Measurements from ENCODE around the gene P2RY12. TPM values are rescaled to one million over a fixed set of nuclear protein-coding genes. Genes with fewer than 3 reads are reported as not detected.

Gene P2RY12
- total and polyA plus RNA-seq, 5 donors from 2014 or later, result 1.9 TPM; not detected in 4

DNA sequence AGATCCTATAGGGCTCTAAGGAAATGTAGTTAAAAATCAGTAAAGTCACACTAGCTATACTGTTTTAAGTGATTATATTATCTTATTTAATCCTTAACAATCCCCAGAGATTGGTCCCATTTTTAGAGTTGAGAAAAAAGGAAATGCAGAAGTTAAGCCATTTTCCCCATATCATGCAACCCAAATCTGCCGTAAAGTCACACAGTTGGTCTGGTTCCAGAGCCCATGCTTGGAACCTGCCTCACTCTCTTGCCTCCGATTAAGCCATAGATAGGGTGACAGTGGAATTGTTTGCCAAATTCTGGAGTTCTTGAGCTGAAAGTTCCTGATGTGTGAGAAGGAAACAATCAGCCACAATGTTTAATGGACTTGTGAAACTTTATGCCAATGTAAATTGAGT, 52.9 kb downstream of the P2RY12 start:
- peaks cover 0 to 3% (median 0%) of the 10 kb centered on the region in 7 donors for H3K9me3 Mint-ChIP-seq
- DNase-seq (no peak), ATAC-seq (ENCODE audit: low read depth in 2 of 2) (no peak)
- H3K4me3 ChIP-seq (ENCODE audit: low read depth, low read length), result no peak overlapping the region
- H3K27ac Mint-ChIP-seq, result peak overlapping the region in 1 of 3 donors; percentile 35
- H3K4me1 ChIP-seq (ENCODE audit: control insufficient read depth, insufficient read depth, low read length, poor library complexity, severe bottlenecking), result no peaks in the 10 kb centered on the region
- no peaks in the 10 kb centered on the region for H3K9me3 ChIP-seq (ENCODE audit: control insufficient read depth in 2 of 2, low read length in 2 of 2)
- peaks cover 30% of the 10 kb centered on the region for H3K27me3 Mint-ChIP-seq
- H3K36me3 Mint-ChIP-seq, result no peaks in the 10 kb centered on the region
- H3K36me3 ChIP-seq (ENCODE audit: control insufficient read depth, insufficient read depth, low read length), result no peaks in the 10 kb centered on the region
- no peak overlapping the region for H3K27ac ChIP-seq (ENCODE audit: insufficient read depth, low read length, poor library complexity, severe bottlenecking)
- peaks cover 15% of the 10 kb centered on the region for H3K27me3 ChIP-seq (ENCODE audit: control insufficient read depth, insufficient read depth, low read length)
- H3K4me1 Mint-ChIP-seq, result peaks cover 0 to 2% (median 0%) of the 10 kb centered on the region in 4 donors
- no peak overlapping the region for H3K4me3 Mint-ChIP-seq

DNA sequence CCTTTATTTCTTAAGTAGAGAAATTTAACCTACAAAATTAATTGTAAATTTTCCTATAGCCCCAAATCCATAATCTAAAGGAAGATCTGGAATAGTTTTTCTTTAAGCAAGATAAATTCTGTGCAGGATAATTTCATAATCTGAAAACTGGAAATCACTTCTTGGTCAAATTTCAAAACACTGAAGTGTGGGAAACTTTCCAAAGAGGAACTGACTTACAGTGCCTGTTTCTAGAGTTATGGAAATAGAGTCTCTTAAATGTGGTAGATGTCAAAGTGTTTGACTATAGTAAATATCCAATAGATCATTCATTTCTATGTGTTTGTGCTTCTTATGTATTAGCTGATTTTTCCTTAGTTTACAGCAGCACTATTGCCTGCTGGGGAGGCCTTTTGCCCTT, 53.7 kb downstream of the P2RY12 start:
- H3K27ac Mint-ChIP-seq, result no peak overlapping the region
- H3K27ac ChIP-seq (ENCODE audit: insufficient read depth, low read length, poor library complexity, severe bottlenecking), result no peak overlapping the region
- peaks cover 0 to 3% (median 0%) of the 10 kb centered on the region in 7 donors for H3K9me3 Mint-ChIP-seq
- no peak overlapping the region for H3K4me3 ChIP-seq (ENCODE audit: low read depth, low read length)
- H3K36me3 ChIP-seq (ENCODE audit: control insufficient read depth, insufficient read depth, low read length), result no peaks in the 10 kb centered on the region
- peaks cover 0 to 2% (median 0%) of the 10 kb centered on the region in 4 donors for H3K4me1 Mint-ChIP-seq
- peaks cover 17% of the 10 kb centered on the region for H3K27me3 ChIP-seq (ENCODE audit: control insufficient read depth, insufficient read depth, low read length)
- no peak overlapping the region for H3K4me3 Mint-ChIP-seq
- peaks cover 28% of the 10 kb centered on the region for H3K27me3 Mint-ChIP-seq
- H3K4me1 ChIP-seq (ENCODE audit: control insufficient read depth, insufficient read depth, low read length, poor library complexity, severe bottlenecking), result no peaks in the 10 kb centered on the region
- H3K36me3 Mint-ChIP-seq, result no peaks in the 10 kb centered on the region
- no peaks in the 10 kb centered on the region for H3K9me3 ChIP-seq (ENCODE audit: control insufficient read depth in 2 of 2, low read length in 2 of 2)
- DNase-seq (no peak), ATAC-seq (ENCODE audit: low read depth in 2 of 2) (no peak)

DNA sequence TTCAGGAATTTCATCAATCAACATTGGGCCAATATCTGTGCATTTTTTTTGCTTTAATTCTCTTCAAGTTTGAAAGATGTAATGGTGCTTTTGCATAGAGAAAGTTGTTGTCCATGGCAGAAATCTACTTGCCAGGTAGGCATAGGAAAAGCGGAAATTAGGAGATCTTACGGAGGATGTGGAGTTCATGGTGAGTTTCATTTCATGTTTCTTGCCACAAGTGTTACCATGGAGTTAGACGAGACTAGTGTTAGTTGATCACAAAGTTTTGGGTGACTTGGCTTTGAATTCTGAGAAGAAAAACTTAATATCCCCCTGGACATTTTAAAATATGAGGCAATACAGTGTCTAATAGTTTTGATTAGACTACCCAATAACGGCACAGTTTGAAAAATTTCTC, 54.2 kb downstream of the P2RY12 start:
- ATAC-seq (ENCODE audit: low read depth in 2 of 2) (no peak), DNase-seq (no peak)
- Mint-ChIP-seq H3K4me3 (no peak overlapping the region), H3K27me3 (peaks cover 25% of the 10 kb centered on the region), H3K36me3 (no peaks in the 10 kb centered on the region), H3K9me3 (peaks cover 0 to 3% (median 0%) of the 10 kb centered on the region in 7 donors), H3K4me1 (peaks cover 0 to 2% (median 0%) of the 10 kb centered on the region in 4 donors), H3K27ac (no peak overlapping the region)
- Histone ChIP-seq H3K27ac (ENCODE audit: insufficient read depth, low read length, poor library complexity, severe bottlenecking) (no peak overlapping the region), H3K36me3 (ENCODE audit: control insufficient read depth, insufficient read depth, low read length) (no peaks in the 10 kb centered on the region), H3K4me1 (ENCODE audit: control insufficient read depth, insufficient read depth, low read length, poor library complexity, severe bottlenecking) (no peaks in the 10 kb centered on the region), H3K4me3 (ENCODE audit: low read depth, low read length) (no peak overlapping the region), H3K9me3 (ENCODE audit: control insufficient read depth in 2 of 2, low read length in 2 of 2) (no peaks in the 10 kb centered on the region), H3K27me3 (ENCODE audit: control insufficient read depth, insufficient read depth, low read length) (peaks cover 22% of the 10 kb centered on the region)

DNA sequence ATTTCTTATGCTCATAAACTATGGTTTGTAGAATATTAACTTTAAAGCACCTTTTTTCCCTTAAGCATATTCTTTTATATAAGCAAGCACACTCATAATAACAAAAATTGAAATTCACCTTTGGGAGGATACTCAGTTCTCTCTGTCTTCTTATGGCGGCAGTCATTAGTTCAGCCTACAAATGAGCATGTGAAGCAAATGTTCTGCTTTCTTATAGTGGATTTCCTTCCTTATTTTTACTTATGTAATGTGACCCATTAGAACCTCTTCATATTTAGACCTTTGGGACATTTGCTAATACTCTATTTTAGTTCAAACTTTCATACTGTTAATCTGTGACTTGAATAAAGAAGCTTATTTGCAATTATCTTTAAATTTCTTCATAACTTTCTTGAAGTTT, 55.2 kb downstream of the P2RY12 start, which contains the start of gene P2RY13:
Gene P2RY13, minus strand, starts transcription at position 187 of the 400 bp plus-strand sequence. Its CDS starts 21 bp downstream, at position 166.
- H3K4me1 Mint-ChIP-seq, result peaks cover 0 to 2% (median 0%) of the 10 kb centered on the region in 4 donors
- no peaks in the 10 kb centered on the region for H3K36me3 Mint-ChIP-seq
- Histone ChIP-seq H3K4me1 (ENCODE audit: control insufficient read depth, insufficient read depth, low read length, poor library complexity, severe bottlenecking) (no peaks in the 10 kb centered on the region), H3K4me3 (ENCODE audit: low read depth, low read length) (no peak within 1 kb of the TSS), H3K27me3 (ENCODE audit: control insufficient read depth, insufficient read depth, low read length) (peaks cover 22% of the 10 kb centered on the region), H3K36me3 (ENCODE audit: control insufficient read depth, insufficient read depth, low read length) (no peaks in the 10 kb centered on the region), H3K27ac (ENCODE audit: insufficient read depth, low read length, poor library complexity, severe bottlenecking) (no peak within 1 kb of the TSS), H3K9me3 (ENCODE audit: control insufficient read depth in 2 of 2, low read length in 2 of 2) (no peaks in the 10 kb centered on the region)
- peaks cover 0 to 3% (median 0%) of the 10 kb centered on the region in 7 donors for H3K9me3 Mint-ChIP-seq
- H3K27ac Mint-ChIP-seq, result no peak within 1 kb of the TSS
- H3K27me3 Mint-ChIP-seq, result peaks cover 25% of the 10 kb centered on the region
- DNase-seq, result no peak
- H3K4me3 Mint-ChIP-seq, result peak within 1 kb of the TSS in 1 of 4 donors; percentile 4
- ATAC-seq (ENCODE audit: low read depth in 2 of 2), result no peak

DNA sequence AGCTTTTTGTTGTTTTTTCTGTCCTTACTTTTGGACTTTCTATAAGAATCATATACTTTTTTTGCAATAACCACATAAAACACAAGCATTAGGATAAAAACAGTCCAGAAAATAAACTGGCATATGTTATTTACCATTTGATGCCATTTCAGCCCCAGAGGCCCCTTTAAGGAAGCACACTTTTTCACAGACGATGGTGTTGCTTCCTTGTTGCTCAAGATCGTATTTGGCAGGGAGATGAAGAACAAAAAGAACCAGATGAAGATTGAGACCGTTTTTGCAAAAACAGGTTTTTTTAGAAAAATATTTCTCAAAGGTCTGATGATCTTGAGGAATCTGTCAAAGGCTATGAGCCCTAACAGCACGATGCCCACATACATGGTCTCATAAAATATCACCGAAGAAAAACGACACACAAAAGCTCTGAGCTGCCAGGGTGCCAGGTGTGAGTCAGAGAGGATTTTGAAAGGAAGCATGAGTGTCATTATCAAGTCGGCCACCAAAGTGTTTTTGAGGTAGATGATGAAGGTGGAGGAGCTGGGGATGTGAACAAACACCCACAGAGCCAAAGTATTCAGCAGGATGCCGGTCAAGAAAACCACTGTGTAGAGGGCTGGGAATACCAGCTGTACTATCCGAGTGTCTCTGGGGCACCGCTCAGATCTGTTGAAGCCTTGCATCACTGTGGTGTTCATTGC, 56.1 kb downstream of the P2RY12 start:
- H3K9me3 Mint-ChIP-seq, result peaks cover 0 to 3% (median 0%) of the 10 kb centered on the region in 7 donors
- H3K36me3 Mint-ChIP-seq, result no peaks in the 10 kb centered on the region
- Histone ChIP-seq H3K36me3 (ENCODE audit: control insufficient read depth, insufficient read depth, low read length) (no peaks in the 10 kb centered on the region), H3K27ac (ENCODE audit: insufficient read depth, low read length, poor library complexity, severe bottlenecking) (no peak overlapping the region), H3K4me3 (ENCODE audit: low read depth, low read length) (no peak overlapping the region), H3K9me3 (ENCODE audit: control insufficient read depth in 2 of 2, low read length in 2 of 2) (no peaks in the 10 kb centered on the region), H3K27me3 (ENCODE audit: control insufficient read depth, insufficient read depth, low read length) (peaks cover 22% of the 10 kb centered on the region), H3K4me1 (ENCODE audit: control insufficient read depth, insufficient read depth, low read length, poor library complexity, severe bottlenecking) (no peaks in the 10 kb centered on the region)
- no peak for ATAC-seq (ENCODE audit: low read depth in 2 of 2)
- no peak overlapping the region for H3K27ac Mint-ChIP-seq
- peaks cover 0 to 2% (median 0%) of the 10 kb centered on the region in 4 donors for H3K4me1 Mint-ChIP-seq
- peak in 1 of 3 donors; percentile 20 for DNase-seq
- peak overlapping the region in 1 of 4 donors; percentile 4 for H3K4me3 Mint-ChIP-seq
- H3K27me3 Mint-ChIP-seq, result peaks cover 25% of the 10 kb centered on the region

DNA sequence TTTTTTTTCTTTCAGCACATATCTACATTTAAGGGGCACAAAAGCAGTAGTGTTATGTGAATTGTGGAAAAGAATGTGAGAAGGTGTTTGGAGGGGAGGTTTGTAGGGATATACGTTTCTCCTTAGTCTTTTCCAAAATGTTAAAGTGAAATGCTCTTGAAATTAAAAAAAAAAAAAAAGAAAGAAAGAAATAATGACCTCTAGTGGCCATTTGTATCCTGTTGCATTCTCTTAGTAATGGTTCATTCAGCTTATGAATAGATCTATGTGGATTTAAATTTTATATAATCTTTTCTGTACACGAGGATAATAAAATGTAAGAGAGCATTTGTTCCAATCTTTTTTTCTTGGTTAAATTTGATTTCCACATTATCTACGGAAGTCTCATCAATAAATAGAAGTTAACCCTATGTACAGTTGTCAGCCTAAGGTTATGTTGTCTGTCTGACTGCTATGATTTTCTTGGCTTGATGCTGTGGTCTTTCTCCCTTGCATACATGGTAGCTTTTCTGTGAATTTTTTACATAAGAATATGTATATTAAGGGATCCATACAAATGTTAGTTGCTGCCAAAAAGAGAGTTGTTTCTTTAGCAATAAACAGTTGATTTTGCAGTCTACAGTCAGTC, 56.9 kb downstream of the P2RY12 start:
- Histone ChIP-seq H3K9me3 (ENCODE audit: control insufficient read depth in 2 of 2, low read length in 2 of 2) (no peaks in the 10 kb centered on the region), H3K4me1 (ENCODE audit: control insufficient read depth, insufficient read depth, low read length, poor library complexity, severe bottlenecking) (no peaks in the 10 kb centered on the region), H3K4me3 (ENCODE audit: low read depth, low read length) (no peak overlapping the region), H3K27me3 (ENCODE audit: control insufficient read depth, insufficient read depth, low read length) (peaks cover 20% of the 10 kb centered on the region), H3K27ac (ENCODE audit: insufficient read depth, low read length, poor library complexity, severe bottlenecking) (no peak overlapping the region), H3K36me3 (ENCODE audit: control insufficient read depth, insufficient read depth, low read length) (no peaks in the 10 kb centered on the region)
- no peak overlapping the region for H3K27ac Mint-ChIP-seq
- H3K27me3 Mint-ChIP-seq, result peaks cover 26% of the 10 kb centered on the region
- H3K4me1 Mint-ChIP-seq, result peaks cover 0 to 2% (median 0%) of the 10 kb centered on the region in 4 donors
- no peak overlapping the region for H3K4me3 Mint-ChIP-seq
- DNase-seq (peak in 1 of 3 donors; percentile 30), ATAC-seq (ENCODE audit: low read depth in 2 of 2) (no peak)
- no peaks in the 10 kb centered on the region for H3K36me3 Mint-ChIP-seq
- H3K9me3 Mint-ChIP-seq, result peaks cover 0 to 3% (median 0%) of the 10 kb centered on the region in 7 donors

DNA sequence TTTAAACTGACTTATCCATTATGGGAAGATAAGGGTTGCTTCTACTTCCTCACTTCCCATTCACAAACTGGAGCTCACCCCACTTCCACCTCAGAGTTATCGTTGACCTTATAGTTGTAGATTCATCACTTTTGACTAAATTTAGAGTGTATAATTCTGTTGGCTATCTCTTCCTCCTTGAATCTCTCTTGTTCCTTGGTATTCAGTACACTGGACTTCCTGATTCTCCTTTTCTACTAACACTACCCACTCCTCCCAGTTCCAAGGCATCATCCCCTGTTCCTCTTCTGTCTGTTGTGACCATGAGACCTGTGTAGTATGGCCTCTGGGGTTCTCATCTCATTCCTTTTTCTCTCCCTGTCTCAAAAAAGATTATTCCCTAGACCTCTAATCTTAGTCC, 62.0 kb downstream of the P2RY12 start:
- no peaks in the 10 kb centered on the region for H3K4me1 Mint-ChIP-seq
- no peak for DNase-seq
- no peaks in the 10 kb centered on the region for H3K9me3 ChIP-seq (ENCODE audit: control insufficient read depth in 2 of 2, low read length in 2 of 2)
- ATAC-seq (ENCODE audit: low read depth in 2 of 2), result no peak
- H3K4me1 ChIP-seq (ENCODE audit: control insufficient read depth, insufficient read depth, low read length, poor library complexity, severe bottlenecking), result no peaks in the 10 kb centered on the region
- H3K4me3 Mint-ChIP-seq, result no peak overlapping the region
- H3K9me3 Mint-ChIP-seq, result peaks cover 0 to 1% (median 0%) of the 10 kb centered on the region in 7 donors
- no peaks in the 10 kb centered on the region for H3K36me3 Mint-ChIP-seq
- no peaks in the 10 kb centered on the region for H3K36me3 ChIP-seq (ENCODE audit: control insufficient read depth, insufficient read depth, low read length)
- H3K4me3 ChIP-seq (ENCODE audit: low read depth, low read length), result no peak overlapping the region
- H3K27ac Mint-ChIP-seq, result no peak overlapping the region
- peaks cover 13% of the 10 kb centered on the region for H3K27me3 ChIP-seq (ENCODE audit: control insufficient read depth, insufficient read depth, low read length)
- H3K27me3 Mint-ChIP-seq, result peaks cover 19% of the 10 kb centered on the region
- H3K27ac ChIP-seq (ENCODE audit: insufficient read depth, low read length, poor library complexity, severe bottlenecking), result no peak overlapping the region
